H9 (cell line): ENCODE results near the gene METTL1. TPM values are rescaled to one million over a fixed set of nuclear protein-coding genes. Genes with fewer than 3 reads are reported as not detected.

Experiments used
- DNase-seq: peaks from one replicate; pipeline ENCODE4 v3.0.0-alpha.2; 2017
- H2AFZ ChIP-seq: one replicate; pipeline ENCODE4 v1.6.1; 2013; ENCODE audit warnings: mild to moderate bottlenecking, low read length, control low read depth, moderate library complexity
- H2AK5ac ChIP-seq: 2 replicates; pipeline ENCODE4 v1.6.1; 2013; ENCODE audit warnings: low read length, control low read depth, mixed read lengths; ENCODE audit not compliant: insufficient read length
- H2BK120ac ChIP-seq: one replicate; pipeline ENCODE4 v1.6.1; 2013; ENCODE audit warnings: low read depth, mild to moderate bottlenecking, low read length, control low read depth, inconsistent platforms; ENCODE audit not compliant: poor library complexity, severe bottlenecking
- H2BK12ac ChIP-seq: 2 replicates; pipeline ENCODE4 v1.6.1; 2013; ENCODE audit warnings: low read length, control low read depth, mixed read lengths, low read depth; ENCODE audit not compliant: insufficient read length
- H2BK15ac ChIP-seq: 2 replicates; pipeline ENCODE4 v1.6.1; 2013; ENCODE audit warnings: low read depth, low read length, control low read depth
- H2BK20ac ChIP-seq: one replicate; pipeline ENCODE4 v1.6.1; 2013; ENCODE audit warnings: low read depth, mild to moderate bottlenecking, low read length, control low read depth, inconsistent platforms; ENCODE audit not compliant: poor library complexity, severe bottlenecking
- H2BK5ac ChIP-seq: 2 replicates; pipeline ENCODE4 v1.6.1; 2013; ENCODE audit warnings: low read length, control low read depth, mixed read lengths; ENCODE audit not compliant: insufficient read length
- H3K14ac ChIP-seq: 2 replicates; pipeline ENCODE4 v1.6.1; 2013; ENCODE audit warnings: low read length, control low read depth; ENCODE audit not compliant: insufficient read depth
- H3K18ac ChIP-seq: 2 replicates; pipeline ENCODE4 v1.6.1; 2013; ENCODE audit warnings: low read depth, mild to moderate bottlenecking, mixed read lengths, low read length, control low read depth; ENCODE audit not compliant: insufficient read length
- H3K23ac ChIP-seq: 2 replicates; pipeline ENCODE4 v1.6.1; 2013; ENCODE audit warnings: low read length, control low read depth, mixed read lengths, low read depth; ENCODE audit not compliant: insufficient read length
- H3K23me2 ChIP-seq: 2 replicates; pipeline ENCODE4 v1.6.1; 2013; ENCODE audit warnings: low read depth, mild to moderate bottlenecking, mixed read lengths, low read length, control low read depth; ENCODE audit not compliant: insufficient read length, poor library complexity, severe bottlenecking
- H3K27ac ChIP-seq: 2 replicates; pipeline ENCODE4 v1.5.1; 2013; ENCODE audit warnings: low read length, control low read depth, mixed read lengths, low read depth; ENCODE audit not compliant: insufficient read length
- H3K27me3 ChIP-seq: 2 replicates; pipeline ENCODE4 v1.6.1; 2013; ENCODE audit warnings: low read length, control low read depth, inconsistent platforms; ENCODE audit not compliant: insufficient read depth
- H3K4ac ChIP-seq: 2 replicates; pipeline ENCODE4 v1.6.1; 2013; ENCODE audit warnings: low read depth, mild to moderate bottlenecking, control low read depth, inconsistent platforms, low read length, moderate library complexity
- H3K4me1 ChIP-seq: 2 replicates; pipeline ENCODE4 v1.6.1; 2013; ENCODE audit warnings: low read length, control low read depth, inconsistent platforms; ENCODE audit not compliant: insufficient read depth
- H3K4me2 ChIP-seq: 2 replicates; pipeline ENCODE4 v1.6.1; 2013; ENCODE audit warnings: low read length, control low read depth, mixed read lengths; ENCODE audit not compliant: insufficient read length, insufficient read depth
- H3K56ac ChIP-seq: 2 replicates; pipeline ENCODE4 v1.6.1; 2013; ENCODE audit warnings: low read depth, mild to moderate bottlenecking, mixed read lengths, low read length, control low read depth; ENCODE audit not compliant: insufficient read length
- H3K79me1 ChIP-seq: 2 replicates; pipeline ENCODE4 v1.6.1; 2013; ENCODE audit warnings: low read depth, mild to moderate bottlenecking, moderate library complexity, low read length, control low read depth, inconsistent platforms; ENCODE audit not compliant: insufficient read depth, poor library complexity, severe bottlenecking
- H3K79me2 ChIP-seq: 2 replicates; pipeline ENCODE4 v1.6.1; 2013; ENCODE audit warnings: low read length, control low read depth, inconsistent platforms; ENCODE audit not compliant: insufficient read depth
- H3K9ac ChIP-seq: 2 replicates; pipeline ENCODE4 v1.6.1; 2013; ENCODE audit warnings: low read length, control low read depth, mixed read lengths; ENCODE audit not compliant: insufficient read length; ENCODE audit errors: extremely low read depth
- H3K9me3 ChIP-seq: one replicate; pipeline ENCODE4 v1.6.1; 2013; ENCODE audit warnings: low read depth, low read length, inconsistent platforms; ENCODE audit not compliant: control insufficient read depth
- H3T11ph ChIP-seq: one replicate; pipeline ENCODE4 v1.6.1; 2013; ENCODE audit warnings: mild to moderate bottlenecking, low read length, control low read depth, inconsistent platforms
- H4K20me1 ChIP-seq: one replicate; pipeline ENCODE4 v1.6.1; 2013; ENCODE audit not compliant: control insufficient read depth, insufficient read length, insufficient read depth
- H4K5ac ChIP-seq: 2 replicates; pipeline ENCODE4 v1.6.1; 2013; ENCODE audit warnings: low read depth, mild to moderate bottlenecking, mixed read lengths, low read length, control low read depth; ENCODE audit not compliant: insufficient read length
- H4K8ac ChIP-seq: replicated peaks from 2 replicates; pipeline ENCODE4 v1.6.1; 2013; ENCODE audit warnings: low read length, control low read depth, mixed read lengths, low read depth; ENCODE audit not compliant: insufficient read length
- H4K91ac ChIP-seq: 2 replicates; pipeline ENCODE4 v1.6.1; 2013; ENCODE audit warnings: low read depth, mild to moderate bottlenecking, moderate library complexity, mixed read lengths, low read length, control low read depth; ENCODE audit not compliant: insufficient read length
- H3K27ac Mint-ChIP-seq, 3 experiments: 2 replicates in 2 of 3; 3 replicates in 1 of 3; pipeline ENCODE4 v1.8.0; 2020 to 2021; ENCODE audit warnings: mixed read lengths in 3 of 3, mild to moderate bottlenecking in 1 of 3, moderate library complexity in 1 of 3
- H3K27me3 Mint-ChIP-seq: 2 replicates; pipeline ENCODE4 v1.8.0; 2021; ENCODE audit warnings: low read depth, mild to moderate bottlenecking, moderate library complexity, mixed read lengths
- H3K36me3 Mint-ChIP-seq, 3 experiments: 2 replicates in 2 of 3; 3 replicates in 1 of 3; pipeline ENCODE4 v1.8.0; 2020 to 2021; ENCODE audit warnings: low read depth in 3 of 3, mixed read lengths in 3 of 3; ENCODE audit not compliant: insufficient read depth in 1 of 3
- H3K4me1 Mint-ChIP-seq, 2 experiments: 2 replicates each; pipeline ENCODE4 v1.8.0; 2020; ENCODE audit warnings: mixed read lengths in 2 of 2
- H3K4me3 Mint-ChIP-seq, 2 experiments: 2 replicates in 1 of 2; 3 replicates in 1 of 2; pipeline ENCODE4 v1.8.0; 2020 to 2021; ENCODE audit warnings: mild to moderate bottlenecking in 2 of 2, mixed read lengths in 2 of 2, moderate library complexity in 1 of 2
- H3K9me3 Mint-ChIP-seq, 2 experiments: 2 replicates in 1 of 2; 3 replicates in 1 of 2; pipeline ENCODE4 v1.8.0; 2020; ENCODE audit warnings: mild to moderate bottlenecking in 2 of 2, mixed read lengths in 2 of 2, moderate library complexity in 1 of 2
- CTCF ChIP-seq: fragments of 200-600 bp; sonication (generic); conservative IDR thresholded peaks from 3 replicates; pipeline ENCODE4 v1.8.0; 2021; ENCODE audit warnings: antibody characterized with exemption, mild to moderate bottlenecking
- WGBS: extraction: QIAGEN DNeasy Blood & Tissue Kit; methylation state at CpG from one replicate; pipeline ENCODE4 v1.1.7; 2013; ENCODE audit warnings: missing lambda C conversion rate, low lambda C conversion rate, mixed read lengths; ENCODE audit not compliant: insufficient read length; ENCODE audit errors: extremely low coverage; 5-methylcytosine and 5-hydroxymethylcytosine counted together
- total RNA-seq: library from RNA; stranded (reverse); gene quantifications from 2 replicates; pipeline ENCODE4 v1.2.1, GENCODE V29; 2021

Gene METTL1
- total RNA-seq, 1 experiment from 2014 or later: 58.4 TPM

- Histone ChIP-seq H3K27ac (no peak overlapping the region), H3K27me3 (no peaks in the 10 kb centered on the region), H3K79me1 (no peaks in the 10 kb centered on the region), H4K5ac (no peak overlapping the region), H3K9me3 (no peaks in the 10 kb centered on the region), H3K9ac (no peak overlapping the region), H3K23me2 (peaks cover 5% of the 10 kb centered on the region), H2AFZ (no peak overlapping the region), H3K56ac (no peak overlapping the region), H2BK15ac (no peak overlapping the region), H4K8ac (no peak overlapping the region), H3K4me2 (no peak overlapping the region), H2BK120ac (no peak overlapping the region), H3K4ac (no peak overlapping the region), H4K20me1 (no peaks in the 10 kb centered on the region), H3K18ac (no peak overlapping the region), H3K14ac (no peak overlapping the region), H2BK20ac (no peak overlapping the region), H2BK12ac (no peak overlapping the region), H3K4me1 (no peaks in the 10 kb centered on the region), H4K91ac (no peak overlapping the region), H2BK5ac (no peak overlapping the region), H3T11ph (no peak overlapping the region), H3K79me2 (no peaks in the 10 kb centered on the region; the same call in 1 of the 2 replicates), H3K23ac (no peak overlapping the region), H2AK5ac (no peak overlapping the region)
- peaks cover 9 to 20% (median 10%) of the 10 kb centered on the region in 3 experiments for H3K36me3 Mint-ChIP-seq
- no CpG with 5 or more reads among the region's 3 CpGs for WGBS
- H3K4me1 Mint-ChIP-seq: peaks cover 4 to 7% of the 10 kb centered on the region in 2 experiments
- no peak overlapping the region for H3K27ac Mint-ChIP-seq
- no peak for TF ChIP-seq CTCF
- no peaks in the 10 kb centered on the region; the same call in 1 of the 2 replicates for H3K27me3 Mint-ChIP-seq
- DNase-seq: no peak
- H3K4me3 Mint-ChIP-seq: no peak overlapping the region
- H3K9me3 Mint-ChIP-seq: peaks cover 0 to 3% of the 10 kb centered on the region in 2 experiments; a peak in 2 of 5 replicates
Observed at GRCh38 chr12:57781244-57781643, 9.3 kb upstream of the METTL1 start.
